GM15510 (cell line): Measurements from ENCODE around the gene TOM1.

Source experiments
- POLR2A ChIP-seq: IDR thresholded peaks from 3 replicates; pipeline ENCODE4 v1.6.1; 2011; ENCODE audit warnings: borderline replicate concordance; ENCODE audit not compliant: insufficient read length; ENCODE audit errors: extremely low read depth

The TOM1 gene

DNA sequence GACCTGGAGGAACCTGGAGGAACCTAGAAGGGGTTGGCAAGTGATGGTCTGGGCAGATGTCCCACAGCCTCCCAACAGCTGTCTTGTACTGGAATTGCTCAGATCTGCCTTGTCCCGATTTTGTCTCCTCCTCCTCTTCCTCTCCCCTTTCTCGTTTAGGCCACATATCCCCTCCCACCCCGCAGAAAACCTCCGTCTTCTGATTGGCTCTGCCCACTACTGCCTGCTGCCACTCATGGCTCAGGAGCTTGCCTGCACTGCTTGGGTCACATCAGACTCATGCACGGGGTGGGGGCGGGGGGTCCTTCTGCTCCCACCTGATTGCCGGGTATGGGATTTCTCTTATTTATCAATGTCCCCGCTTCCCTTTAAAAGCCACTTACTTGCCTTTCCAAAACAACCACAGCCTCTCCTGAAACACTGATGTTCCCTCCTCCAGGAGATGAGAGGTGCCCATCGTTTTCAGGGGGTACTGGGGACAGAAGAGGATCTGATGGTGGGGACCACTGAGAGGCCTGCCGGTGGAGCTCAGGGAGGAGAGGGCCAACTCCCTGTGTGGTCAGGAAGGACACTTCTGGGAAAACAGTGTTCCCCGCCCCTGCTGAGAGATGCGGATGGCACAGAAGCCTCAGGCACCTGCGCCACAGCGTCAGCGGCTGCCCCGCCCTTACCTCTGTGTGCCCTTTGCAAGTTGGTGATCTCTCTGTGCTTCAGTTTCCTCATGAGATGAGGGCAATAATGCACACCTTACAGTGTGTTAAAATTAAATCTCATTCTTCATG lies 14.7 kb downstream of the TOM1 start:
- TF ChIP-seq POLR2A: no peak

DNA sequence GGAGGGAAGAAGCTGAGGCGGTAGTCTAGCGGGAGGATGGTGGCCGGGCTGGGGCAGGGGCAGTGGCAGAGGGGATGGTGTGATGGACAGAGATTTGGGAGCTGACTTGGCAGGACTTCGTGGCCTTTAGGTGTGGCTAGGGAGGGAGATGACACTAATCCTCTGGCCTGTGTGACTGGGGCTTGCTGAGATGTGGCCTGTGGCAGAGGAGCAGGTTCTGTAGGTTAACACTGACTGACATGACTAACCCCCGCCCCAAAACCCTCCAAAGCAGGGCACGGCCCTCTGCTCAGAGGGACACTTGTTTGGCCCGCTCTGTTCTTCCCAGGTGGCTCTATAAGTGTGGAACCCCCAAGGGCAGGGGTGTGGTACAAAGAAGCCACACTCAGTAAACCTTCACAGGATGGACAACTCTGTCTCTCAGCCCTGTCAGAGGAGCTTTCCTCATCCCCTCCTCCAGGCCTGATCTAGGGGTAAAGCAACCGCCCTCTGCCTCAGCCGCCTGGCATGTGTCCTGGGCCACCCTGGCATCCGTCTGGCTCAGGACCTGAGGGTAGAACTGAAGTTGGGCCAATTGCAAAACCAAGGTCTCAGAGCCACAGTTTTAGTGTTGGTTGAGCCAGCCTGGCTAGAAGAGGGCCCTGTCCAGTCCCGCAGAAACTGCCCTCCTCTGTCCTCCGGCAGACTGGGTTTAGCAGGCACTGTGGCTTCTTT lies 15.6 kb downstream of the TOM1 start:
- TF ChIP-seq POLR2A: no peak

DNA sequence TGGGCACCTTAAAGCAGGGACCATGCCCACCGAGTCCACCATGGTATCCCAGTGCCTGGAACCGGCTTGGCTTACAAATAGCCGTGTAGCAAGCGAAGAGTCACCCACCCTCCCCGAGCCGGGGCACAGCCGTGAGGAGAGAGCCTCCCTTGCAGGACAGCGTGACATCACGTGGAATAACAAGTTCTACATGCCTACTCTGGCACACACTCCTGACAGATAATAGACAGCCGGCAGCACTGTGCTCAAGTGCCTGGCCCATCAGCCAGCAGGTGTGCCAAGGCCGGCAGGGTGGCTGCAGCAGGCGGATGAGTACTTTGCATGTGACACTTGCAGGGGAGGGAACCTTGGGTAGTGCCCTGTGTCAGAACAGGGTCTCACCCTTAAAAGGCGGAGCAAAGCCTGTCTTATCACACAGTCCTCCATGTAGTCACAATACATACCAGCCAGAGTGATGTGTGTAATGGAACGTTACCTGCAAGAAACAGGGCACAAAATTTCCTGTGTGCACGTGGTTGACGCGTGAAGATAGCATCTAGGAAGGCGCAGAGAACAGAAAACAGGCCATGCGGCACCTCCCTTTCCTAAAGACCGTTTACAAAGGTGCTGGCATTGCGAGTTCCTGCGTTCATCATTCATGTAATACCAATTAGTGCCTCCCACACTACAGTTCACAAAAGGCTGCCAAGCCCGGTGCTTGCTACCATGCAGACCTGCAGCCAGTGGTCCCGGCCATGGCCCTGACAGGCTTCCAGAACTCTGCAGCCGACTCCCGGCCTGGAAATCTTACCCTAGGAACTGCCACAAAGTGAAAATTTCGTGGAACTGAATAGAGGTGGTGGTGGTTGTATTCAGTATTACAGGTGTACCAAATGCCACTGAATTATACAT lies 16.4 kb downstream of the TOM1 start:
- no peak for TF ChIP-seq POLR2A

DNA sequence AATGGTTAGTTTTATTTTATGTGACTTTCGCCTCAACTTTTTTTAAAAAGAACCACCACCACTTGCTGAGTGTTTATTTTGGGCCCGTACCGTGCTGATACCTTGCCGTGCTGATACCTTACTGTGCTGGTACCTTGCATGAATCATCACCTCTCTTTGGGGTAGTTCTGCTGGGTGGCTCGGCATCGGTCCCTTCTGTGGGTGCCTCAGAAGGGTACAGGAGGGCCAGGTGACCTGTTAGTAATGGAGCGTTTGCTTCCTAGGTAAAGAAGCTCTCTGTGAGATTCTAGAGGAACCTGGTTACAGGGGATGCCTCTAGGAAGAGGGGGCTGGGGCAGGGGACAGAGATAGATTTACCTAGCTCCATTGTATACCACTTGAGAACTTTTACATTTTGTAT lies 17.1 kb downstream of the TOM1 start:
- TF ChIP-seq POLR2A: no peak

DNA sequence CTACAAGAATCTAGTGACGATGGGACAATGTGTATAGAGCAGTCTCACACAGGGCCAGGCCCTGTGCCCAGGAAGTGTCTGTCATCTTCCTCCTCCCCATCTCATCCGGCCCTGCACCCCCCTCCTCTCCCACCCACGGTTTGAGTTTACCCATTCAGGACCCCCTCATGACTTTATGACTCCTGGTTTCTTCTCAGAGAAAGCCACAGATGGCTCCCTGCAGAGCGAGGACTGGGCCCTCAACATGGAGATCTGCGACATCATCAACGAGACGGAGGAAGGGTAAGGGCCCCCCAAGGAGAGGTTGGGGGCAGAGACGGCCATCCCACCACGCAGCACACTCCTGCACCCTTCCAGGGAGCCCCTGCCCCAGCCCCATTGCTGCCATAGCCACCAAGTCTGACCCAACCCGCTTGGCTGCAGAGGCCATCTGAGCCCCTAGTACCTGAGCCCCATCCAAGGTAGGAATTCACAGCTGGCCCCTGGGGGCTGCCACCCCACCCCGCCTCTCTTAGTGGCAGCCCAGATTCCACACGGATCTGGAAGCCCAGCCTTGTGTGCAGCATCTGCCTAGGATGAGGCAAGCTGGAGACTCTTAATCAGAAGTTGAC lies 18.1 kb downstream of the TOM1 start:
- TF ChIP-seq POLR2A: no peak

DNA sequence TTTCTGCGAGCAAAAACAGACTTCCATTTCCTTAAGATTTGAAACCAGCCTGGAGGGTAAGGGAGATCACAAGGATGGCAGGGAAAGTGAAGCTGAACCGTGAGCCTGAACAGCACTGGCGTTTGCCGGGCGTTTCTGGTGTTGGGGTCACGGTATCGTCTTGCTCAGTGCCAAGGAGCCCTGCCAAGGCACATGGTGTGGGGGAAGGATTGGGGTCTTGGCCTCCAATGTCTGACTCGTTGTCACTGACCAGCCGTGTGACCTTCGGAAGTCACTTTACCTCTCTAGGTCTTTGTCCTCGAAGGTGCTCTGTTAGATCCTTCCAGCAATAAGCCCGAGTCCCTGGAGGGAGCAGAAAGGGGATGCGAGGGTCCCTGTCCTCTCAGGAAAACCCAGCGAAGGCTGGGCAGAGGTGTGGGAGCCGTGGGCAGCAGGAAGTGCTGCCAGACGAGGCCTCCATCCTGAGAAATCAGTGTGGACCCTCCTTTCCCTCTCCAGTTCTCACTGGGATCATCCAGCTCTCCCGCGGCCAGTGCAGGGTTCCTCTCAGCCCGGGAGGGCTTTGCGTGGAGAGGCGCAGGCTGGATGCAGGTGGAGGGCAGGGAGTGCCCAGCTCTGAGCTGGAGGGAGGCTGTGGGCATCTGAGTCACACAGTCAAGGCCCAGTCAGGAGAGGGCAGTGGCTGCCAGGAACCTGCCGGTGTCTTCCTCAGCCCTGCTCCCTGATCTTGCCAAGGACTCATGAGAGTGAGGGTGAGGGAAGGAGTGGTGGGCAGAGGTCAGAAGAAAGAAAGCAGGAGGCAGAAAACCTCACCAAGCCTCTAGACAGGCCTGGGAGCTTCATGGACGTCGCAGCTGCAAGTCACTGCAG lies 18.9 kb downstream of the TOM1 start:
- no peak for TF ChIP-seq POLR2A

DNA sequence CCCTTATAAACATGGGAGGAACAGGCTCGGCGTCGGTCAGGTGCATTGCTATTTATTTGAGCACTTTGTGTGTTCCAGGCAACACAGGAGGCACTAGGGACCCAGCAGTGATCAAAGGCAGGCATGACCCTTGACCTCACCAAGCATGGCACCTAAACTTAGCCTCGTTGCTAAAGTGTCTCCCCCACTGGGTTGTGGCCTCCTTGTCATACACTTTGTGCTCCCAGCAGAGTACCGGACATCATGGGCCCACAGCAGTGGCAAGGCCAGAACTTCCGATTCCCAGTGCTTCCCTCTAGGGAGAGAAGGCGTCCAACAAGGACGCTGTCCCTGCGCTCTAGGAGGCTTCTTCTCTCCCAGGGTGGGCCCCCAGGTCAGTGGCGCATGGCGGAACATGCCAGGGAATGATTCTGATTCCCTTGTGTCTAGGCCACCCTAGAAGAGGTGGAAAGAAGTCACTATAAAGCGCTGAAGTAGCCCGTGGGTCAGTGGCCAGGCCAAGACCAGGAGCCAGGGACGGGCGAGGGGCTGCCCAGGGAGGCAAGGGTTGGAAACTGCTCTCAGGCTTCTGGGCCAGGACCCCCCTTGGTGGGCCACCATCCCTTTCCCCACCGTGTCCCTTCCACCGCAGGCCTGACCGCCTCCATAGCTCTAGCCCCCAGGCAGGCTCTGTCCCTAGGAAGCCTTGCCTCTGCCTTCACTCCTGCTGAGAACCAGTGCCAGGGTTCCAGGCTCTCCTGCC lies 19.7 kb downstream of the TOM1 start:
- no peak for TF ChIP-seq POLR2A

DNA sequence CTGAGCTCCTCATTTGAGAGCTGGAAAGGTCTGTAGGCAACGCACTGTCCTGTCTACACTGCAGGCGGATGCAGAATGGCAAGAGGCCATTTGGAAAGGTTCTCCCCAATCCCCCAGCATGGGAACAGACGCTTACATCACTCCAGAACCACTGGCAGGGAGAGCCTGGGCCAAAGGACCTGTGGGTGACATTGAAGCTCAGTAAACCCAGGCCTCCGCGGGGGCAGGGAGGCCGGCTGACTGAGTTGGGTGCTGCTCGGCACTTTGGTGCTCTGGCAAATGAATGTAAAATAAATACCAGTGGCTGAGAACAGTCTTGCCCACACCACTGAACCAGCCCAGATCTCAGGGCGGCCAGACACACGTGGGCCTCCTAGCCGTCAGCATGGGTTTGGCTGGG lies 22.4 kb downstream of the TOM1 start:
- no peak for TF ChIP-seq POLR2A

DNA sequence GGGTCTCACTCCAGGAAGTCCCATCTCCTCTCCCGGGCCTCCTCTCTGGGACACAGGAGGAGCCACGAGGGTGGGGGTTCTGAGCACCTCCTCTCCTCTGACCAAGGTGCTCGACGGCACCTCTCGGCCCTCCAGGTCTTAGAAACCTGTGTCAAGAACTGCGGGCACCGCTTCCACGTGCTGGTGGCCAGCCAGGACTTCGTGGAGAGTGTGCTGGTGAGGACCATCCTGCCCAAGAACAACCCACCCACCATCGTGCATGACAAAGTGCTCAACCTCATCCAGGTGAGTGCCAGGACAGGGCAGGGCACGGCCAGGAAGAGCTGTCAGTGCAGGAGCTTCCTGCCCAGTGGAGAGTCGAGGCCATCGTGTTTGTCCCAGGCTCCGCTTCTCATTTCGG lies 23.2 kb downstream of the TOM1 start:
- no peak for TF ChIP-seq POLR2A

DNA sequence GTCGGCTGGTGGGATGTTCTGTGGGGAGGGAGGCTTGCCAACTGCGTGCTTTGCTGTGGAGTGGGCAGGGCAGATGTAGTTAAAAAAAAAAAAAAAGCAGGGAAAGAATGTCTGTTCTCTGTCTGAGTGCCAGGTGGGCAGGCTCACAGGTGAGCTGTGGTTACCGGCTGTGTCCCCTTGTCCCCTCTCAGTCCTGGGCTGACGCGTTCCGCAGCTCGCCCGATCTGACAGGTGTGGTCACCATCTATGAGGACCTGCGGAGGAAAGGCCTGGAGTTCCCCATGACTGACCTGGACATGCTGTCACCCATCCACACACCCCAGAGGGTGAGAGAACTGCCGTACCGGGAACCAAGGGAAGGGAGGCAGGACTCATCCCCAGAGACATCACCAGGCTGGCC lies 23.6 kb downstream of the TOM1 start:
- TF ChIP-seq POLR2A: no peak

DNA sequence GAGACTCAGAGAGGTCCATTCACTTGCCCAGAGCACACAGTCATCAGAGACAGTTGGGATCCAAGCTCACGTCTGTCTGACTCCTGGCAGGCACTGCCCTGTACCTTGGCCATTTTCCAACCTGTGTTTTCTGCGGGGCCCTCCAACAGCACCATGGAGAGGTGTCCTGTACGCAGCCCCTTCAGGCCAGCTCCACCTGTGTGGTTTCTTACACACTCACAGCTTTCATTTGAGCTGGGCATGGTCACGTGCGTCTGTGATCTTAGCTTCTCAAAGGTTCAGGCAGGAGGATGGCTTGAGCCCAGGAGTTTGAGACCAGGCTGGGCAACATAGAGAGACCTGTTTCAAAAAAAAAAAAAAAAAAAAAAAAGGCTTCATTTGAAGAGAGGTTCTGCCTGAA lies 24.4 kb downstream of the TOM1 start:
- no peak for TF ChIP-seq POLR2A

DNA sequence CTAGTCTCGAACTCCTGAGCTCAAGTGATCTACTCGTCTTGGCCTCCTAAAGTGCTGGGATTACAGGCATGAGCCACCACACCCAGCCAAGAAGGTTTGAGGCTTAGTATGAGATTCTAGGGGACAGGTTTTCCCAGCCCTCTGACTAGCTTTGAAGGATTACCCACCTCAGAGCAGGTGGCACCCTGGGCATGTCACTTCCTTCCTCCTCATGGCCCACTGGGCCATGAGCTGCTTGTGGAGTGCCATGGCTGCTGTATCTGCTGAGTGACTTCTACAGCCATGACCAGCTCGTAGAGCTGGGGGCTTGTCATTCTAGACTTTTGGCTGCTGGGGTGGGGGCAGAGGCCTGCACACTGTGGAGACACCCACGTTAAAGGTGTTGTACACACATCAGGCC lies 25.1 kb downstream of the TOM1 start:
- no peak for TF ChIP-seq POLR2A

DNA sequence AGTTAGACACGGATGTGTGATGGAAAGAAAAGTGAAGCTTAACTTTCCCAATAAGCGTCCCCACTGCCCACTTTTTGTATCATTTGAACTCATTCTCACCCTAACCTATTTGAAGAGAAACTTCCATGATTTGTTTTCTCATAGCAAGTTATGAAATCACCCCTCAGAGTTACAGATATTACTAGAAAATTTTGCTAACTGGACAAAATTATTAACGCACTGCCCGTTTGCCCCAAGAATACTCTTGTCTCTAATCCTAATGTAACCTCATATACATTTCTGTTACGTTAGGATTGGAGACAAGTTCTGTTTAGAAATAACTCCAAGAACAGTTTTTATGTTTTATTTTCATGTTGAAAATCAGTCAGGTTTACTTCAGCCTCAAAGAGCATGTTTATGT lies 25.5 kb downstream of the TOM1 start:
- no peak for TF ChIP-seq POLR2A
